ENCODE results near the gene CLCN1. TPM values are rescaled to one million over a fixed set of nuclear protein-coding genes. Genes with fewer than 3 reads are reported as not detected.

The CLCN1 gene
- total RNA-seq, 4 donors from 2014 or later, result not detected

- intact Hi-C loops (cut with DNase I), result no loop called here
- no peak for DNase-seq (ENCODE audit: extremely low spot score)
- WGBS, result 96% methylated on average over 4 of the region's 12 CpGs
Measured at GRCh38 chr7:143401265-143401664, 85.4 kb downstream of the CLCN1 start.

More at GRCh38 chr7:143401265-143401664, 85.4 kb downstream of the CLCN1 start:
- no peaks in the 10 kb centered on the region for H3K27me3 ChIP-seq
- peaks cover 2 to 15% (median 8%) of the 10 kb centered on the region in 4 donors for H3K4me1 ChIP-seq
- no peaks in the 10 kb centered on the region for H3K36me3 ChIP-seq
- H3K9me3 ChIP-seq, result no peaks in the 10 kb centered on the region
- H3K27ac ChIP-seq (replicated peaks in 1 of 4), result no peak overlapping the region
- H3K4me3 ChIP-seq, result no peak overlapping the region
- TF ChIP-seq POLR2AphosphoS5 (IDR thresholded peaks at IDR 0.05), result no peak
- no peak for TF ChIP-seq CTCF (IDR thresholded peaks at IDR 0.05)
- no peak for TF ChIP-seq POLR2A (IDR thresholded peaks at IDR 0.05; ENCODE audit: low read depth)
- no peak for TF ChIP-seq EP300 (IDR thresholded peaks at IDR 0.05)

Small RNA genes within 50 kb of the gene (small RNA-seq; reads per million reads assigned to genes)
- gene MIR6892 (1.4 to 2.0 (median 1.9) reads per million in 3 donors), gene RN7SL481P (0 reads per million in 3 donors), gene RN7SL535P (0 reads per million in 3 donors)

Other genes with a start within 250 kb of the CLCN1 start
- not detected for gene PIP, start 184.0 kb upstream of the CLCN1 start, total RNA-seq
- gene TAS2R39, start 132.7 kb upstream of the CLCN1 start, total RNA-seq, result not detected
- not detected for gene TAS2R40, start 94.1 kb upstream of the CLCN1 start, total RNA-seq
- 100 to 1,000 TPM in 3 of 4 donors, 10 to 100 TPM in 1; 91.8 to 123 (median 110) TPM for gene GSTK1, start 52.7 kb upstream of the CLCN1 start, total RNA-seq
- 1 to 10 TPM in 1 of 4 donors, not detected in 3; 1.0 TPM for gene TMEM139, start 31.2 kb upstream of the CLCN1 start, total RNA-seq
- 10 to 100 TPM in 1 of 4 donors, 1 to 10 TPM in 3; 7.1 to 11.7 (median 9.0) TPM for gene CASP2, start 27.8 kb upstream of the CLCN1 start, total RNA-seq
- gene FAM131B, start 46.6 kb downstream of the CLCN1 start, total RNA-seq, result 1 to 10 TPM in 3 of 4 donors, under 1 TPM in 1; 0.42 to 2.0 (median 1.3) TPM
- gene ZYX, start 65.2 kb downstream of the CLCN1 start, total RNA-seq, result 100 to 1,000 TPM; 186 to 469 (median 245) TPM
- under 1 TPM in 2 of 4 donors, not detected in 2; 0.17 to 0.23 TPM for gene EPHA1, start 92.7 kb downstream of the CLCN1 start, total RNA-seq
- under 1 TPM in 1 of 4 donors, not detected in 3; 0.34 TPM for gene TAS2R60, start 127.3 kb downstream of the CLCN1 start, total RNA-seq
- gene TAS2R41, start 161.8 kb downstream of the CLCN1 start, total RNA-seq, result under 1 TPM in 1 of 4 donors, not detected in 3; 0.66 TPM

All from esophagus muscularis mucosa (tissue), 4 donors.